ENCODE measurements around the gene KCNQ1. TPM values are rescaled to one million over a fixed set of nuclear protein-coding genes. Genes with fewer than 3 reads are reported as not detected.
A peak's percentile ranks its signal among the peaks of the same experiment; 100 is the strongest.

KCNQ1 gene
- total RNA-seq, 2 experiments from 2014 or later = 9.1 to 10.9 TPM

DNA sequence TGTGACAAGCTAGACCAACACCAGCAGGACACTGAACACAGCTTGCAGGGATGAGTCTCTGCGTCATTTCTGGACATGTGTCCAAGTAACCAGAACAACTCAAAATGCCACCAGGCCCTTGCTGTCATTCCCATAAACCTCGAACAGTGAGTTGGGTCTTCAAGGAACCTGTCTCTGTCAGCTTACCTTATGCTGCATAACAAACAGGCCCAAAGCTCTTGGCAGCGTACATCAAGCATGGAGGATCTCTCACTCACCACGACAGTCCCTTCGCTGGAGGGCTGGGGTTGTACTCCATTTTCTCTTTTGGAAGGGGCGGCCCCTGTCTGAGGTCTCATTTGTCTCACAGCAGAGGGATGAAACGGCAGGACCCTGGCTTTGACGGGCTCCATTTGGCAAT, 434.0 kb downstream of the KCNQ1 start:
- POLR2A ChIA-PET = no interaction called here
- no peak overlapping the region for H3K27ac Mint-ChIP-seq
- DNase-seq (no peak), ATAC-seq (no peak)
- H3K4me3 Mint-ChIP-seq = no peak overlapping the region
- CTCF ChIA-PET = interaction anchor here (0.8 to 6.4 kb wide), 4 partner anchors 9 to 346 kb away, joined by 3 to 25 read pairs (median 4); no protein-coding TSS in a partner anchor
- H3K4me1 Mint-ChIP-seq = no peaks in the 10 kb centered on the region
- no peaks in the 10 kb centered on the region for H3K36me3 Mint-ChIP-seq (ENCODE audit: low read depth)
- intact Hi-C loops (cut with DNase I, micrococcal nuclease) = no loop called here
- peaks cover 4% of the 10 kb centered on the region for H3K9me3 Mint-ChIP-seq (ENCODE audit: low read depth)
- H3K27me3 Mint-ChIP-seq = peaks cover 5% of the 10 kb centered on the region

DNA sequence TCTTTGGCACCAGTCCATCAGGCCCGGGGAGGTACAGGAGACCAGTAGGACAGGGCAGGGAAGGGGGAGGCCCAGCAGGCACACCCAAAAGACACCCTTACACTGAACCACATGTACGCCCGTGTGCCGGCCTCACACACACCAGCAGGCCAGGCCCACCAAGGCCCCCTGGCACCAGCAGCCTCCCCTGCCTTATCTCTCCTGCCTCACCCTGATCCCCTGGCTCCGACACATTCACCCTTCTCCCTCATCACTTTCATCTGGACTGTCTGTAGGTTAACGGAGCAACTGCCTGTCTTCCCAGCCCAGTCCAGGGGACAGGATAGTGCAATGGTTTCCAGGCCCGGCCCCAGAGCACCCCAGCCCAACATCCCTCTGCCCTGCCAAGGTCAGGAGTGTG, 435.8 kb downstream of the KCNQ1 start:
- CTCF ChIA-PET = interaction anchor here (6.4 kb wide), 1 partner anchor 348 kb away, joined by 25 read pairs; no protein-coding TSS in a partner anchor
- Mint-ChIP-seq H3K4me3 (no peak overlapping the region), H3K36me3 (ENCODE audit: low read depth) (no peaks in the 10 kb centered on the region), H3K27ac (no peak overlapping the region), H3K27me3 (peaks cover 5% of the 10 kb centered on the region), H3K9me3 (ENCODE audit: low read depth) (peaks cover 3% of the 10 kb centered on the region), H3K4me1 (no peaks in the 10 kb centered on the region)
- intact Hi-C loops (cut with DNase I, micrococcal nuclease) = no loop called here
- POLR2A ChIA-PET = no interaction called here
- no peak for ATAC-seq
- DNase-seq = no peak

DNA sequence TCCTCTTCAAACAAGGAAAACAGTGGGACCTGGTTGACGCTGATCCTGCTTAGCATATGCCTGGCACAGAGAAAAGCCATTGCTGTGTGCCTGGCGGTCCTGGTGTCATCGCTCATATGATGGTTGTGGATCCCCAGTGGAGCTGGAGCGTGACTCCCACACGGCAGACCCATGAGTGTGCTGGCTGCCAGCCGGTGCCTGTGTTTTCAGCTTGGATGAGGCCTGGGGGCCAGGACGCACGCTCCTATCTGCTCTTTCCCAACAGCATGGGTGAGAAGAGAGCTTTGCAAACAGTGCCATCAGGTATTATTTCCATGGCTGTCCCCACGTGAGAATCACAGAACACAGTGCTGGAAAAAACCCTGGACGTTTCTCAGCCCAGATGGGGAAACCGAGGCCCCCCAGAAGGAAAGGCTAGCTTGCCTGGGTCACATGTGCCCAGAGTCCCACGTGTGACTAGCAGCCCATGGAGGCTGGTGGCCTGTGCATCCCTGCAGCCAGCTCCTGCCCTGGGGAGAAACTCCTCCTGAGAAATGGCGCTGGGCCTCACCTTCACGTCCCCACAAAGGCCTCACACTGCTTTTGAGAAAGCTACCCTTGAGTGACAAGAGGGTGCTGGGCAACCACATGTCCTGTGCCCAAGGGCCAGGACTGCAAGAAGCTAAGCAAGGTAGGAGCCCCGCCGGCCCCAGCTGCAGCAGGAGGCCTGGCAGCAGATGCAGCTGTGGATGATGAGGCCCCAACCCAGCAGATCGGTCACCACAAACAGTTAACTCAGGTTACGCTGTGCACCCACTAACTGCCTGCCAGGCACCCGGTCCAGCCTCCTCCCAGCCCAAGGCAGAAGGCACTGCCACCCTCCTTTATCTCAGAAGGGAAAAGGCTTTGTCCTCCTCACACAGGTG, 436.5 kb downstream of the KCNQ1 start:
- intact Hi-C loops (cut with DNase I, micrococcal nuclease) = no loop called here
- no peaks in the 10 kb centered on the region for H3K36me3 Mint-ChIP-seq (ENCODE audit: low read depth)
- peaks cover 2% of the 10 kb centered on the region for H3K9me3 Mint-ChIP-seq (ENCODE audit: low read depth)
- ChIA-PET POLR2A (no interaction called here), CTCF (interaction anchor here (0.6 to 6.4 kb wide), 3 partner anchors 347 to 349 kb away, joined by 3 to 25 read pairs (median 3); no protein-coding TSS in a partner anchor)
- no peak overlapping the region for H3K27ac Mint-ChIP-seq
- H3K4me3 Mint-ChIP-seq = no peak overlapping the region
- no peaks in the 10 kb centered on the region for H3K4me1 Mint-ChIP-seq
- DNase-seq (no peak), ATAC-seq (no peak)
- H3K27me3 Mint-ChIP-seq = peaks cover 5% of the 10 kb centered on the region

DNA sequence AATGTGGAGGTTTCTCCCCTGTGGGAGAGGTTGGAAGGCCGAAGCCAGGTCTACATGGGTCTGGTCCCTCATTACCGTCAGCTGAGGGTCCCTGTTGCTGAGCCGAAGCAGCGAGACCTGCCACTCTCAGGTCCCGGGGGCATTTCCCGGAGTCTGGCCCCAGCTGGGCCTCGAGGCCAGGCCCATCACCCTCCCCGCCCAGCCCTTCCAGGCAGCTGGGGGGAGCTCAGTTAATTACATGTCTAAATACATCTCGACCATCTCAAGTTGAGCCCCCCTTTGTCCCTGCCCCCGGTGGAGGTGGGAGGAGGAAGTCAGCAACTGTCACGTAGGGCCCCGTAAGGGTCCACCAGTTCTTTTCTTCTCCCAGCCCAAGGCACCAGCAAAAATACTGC, 437.2 kb downstream of the KCNQ1 start:
- Mint-ChIP-seq H3K4me3 (no peak overlapping the region), H3K27me3 (peaks cover 5% of the 10 kb centered on the region), H3K36me3 (ENCODE audit: low read depth) (no peaks in the 10 kb centered on the region), H3K9me3 (ENCODE audit: low read depth) (peaks cover 2% of the 10 kb centered on the region), H3K27ac (no peak overlapping the region), H3K4me1 (peaks cover 2% of the 10 kb centered on the region)
- intact Hi-C loops (cut with DNase I, micrococcal nuclease) = no loop called here
- ATAC-seq (no peak), DNase-seq (no peak)
- ChIA-PET POLR2A (no interaction called here), CTCF (interaction anchor here (0.6 to 6.4 kb wide), 3 partner anchors 347 to 349 kb away, joined by 3 to 25 read pairs (median 3); no protein-coding TSS in a partner anchor)

DNA sequence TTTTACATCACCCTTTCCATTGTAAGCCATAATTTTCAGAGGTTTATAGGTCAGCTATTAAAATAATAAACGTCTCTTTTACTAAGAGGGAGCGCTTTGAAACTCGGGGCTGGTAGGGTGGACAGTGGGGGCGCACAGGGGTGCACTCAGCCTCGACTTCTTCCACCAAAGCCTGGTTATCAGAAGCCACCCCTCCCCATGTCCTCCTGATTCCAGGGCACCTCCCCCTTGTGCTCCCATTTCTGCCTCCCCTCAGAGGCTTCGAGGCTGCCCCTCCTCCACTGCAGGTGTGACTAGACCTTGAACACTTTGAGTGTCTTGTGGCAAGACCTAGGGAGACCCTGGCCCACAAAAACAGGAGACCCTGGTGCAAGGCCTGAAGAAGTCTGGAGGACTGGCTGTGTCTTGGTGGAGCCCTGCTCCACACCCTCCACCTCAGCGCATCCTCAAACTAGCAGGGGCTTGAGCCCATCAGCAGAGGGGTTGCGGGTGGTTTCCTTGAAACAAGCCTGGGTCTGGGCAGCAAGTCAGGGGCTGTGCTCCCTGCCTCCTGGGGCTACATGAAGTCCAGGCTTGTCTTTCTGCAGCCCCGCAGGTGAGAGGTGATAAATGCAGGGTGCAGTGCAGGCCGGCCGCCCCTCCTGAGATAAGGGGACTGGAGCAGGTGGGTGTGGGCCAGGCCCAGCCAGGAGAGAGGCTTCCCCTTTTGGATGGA, 437.7 kb downstream of the KCNQ1 start:
- POLR2A ChIA-PET = no interaction called here
- CTCF ChIA-PET = interaction anchor here (1.3 to 6.4 kb wide), 2 partner anchors 11 to 350 kb away, joined by 4 to 25 read pairs; no protein-coding TSS in a partner anchor
- intact Hi-C loops (cut with DNase I, micrococcal nuclease) = no loop called here
- no peak overlapping the region for H3K4me3 Mint-ChIP-seq
- peaks cover 2% of the 10 kb centered on the region for H3K4me1 Mint-ChIP-seq
- no peaks in the 10 kb centered on the region for H3K36me3 Mint-ChIP-seq (ENCODE audit: low read depth)
- no peak for ATAC-seq
- no peak overlapping the region for H3K27ac Mint-ChIP-seq
- H3K27me3 Mint-ChIP-seq = peaks cover 5% of the 10 kb centered on the region
- DNase-seq = no peak
- peaks cover under 1% of the 10 kb centered on the region for H3K9me3 Mint-ChIP-seq (ENCODE audit: low read depth)

DNA sequence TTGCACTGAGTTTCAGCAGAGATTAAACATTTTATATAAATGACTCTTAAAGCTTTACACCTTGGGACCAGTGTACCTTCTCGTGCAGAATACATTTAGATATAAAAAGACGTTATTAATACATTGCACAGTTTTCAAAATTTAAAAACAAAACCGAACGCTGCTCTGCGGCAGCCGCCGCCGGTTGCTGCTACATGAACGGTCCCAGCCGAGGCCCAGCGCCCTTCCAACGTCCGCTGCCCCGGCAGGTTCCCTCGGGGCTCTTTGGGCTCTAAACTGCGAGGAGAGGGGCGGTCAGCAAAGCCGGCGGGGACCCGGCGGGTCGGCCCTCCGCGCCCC, 438.8 kb downstream of the KCNQ1 start:
- intact Hi-C loops (cut with DNase I, micrococcal nuclease) = no loop called here

DNA sequence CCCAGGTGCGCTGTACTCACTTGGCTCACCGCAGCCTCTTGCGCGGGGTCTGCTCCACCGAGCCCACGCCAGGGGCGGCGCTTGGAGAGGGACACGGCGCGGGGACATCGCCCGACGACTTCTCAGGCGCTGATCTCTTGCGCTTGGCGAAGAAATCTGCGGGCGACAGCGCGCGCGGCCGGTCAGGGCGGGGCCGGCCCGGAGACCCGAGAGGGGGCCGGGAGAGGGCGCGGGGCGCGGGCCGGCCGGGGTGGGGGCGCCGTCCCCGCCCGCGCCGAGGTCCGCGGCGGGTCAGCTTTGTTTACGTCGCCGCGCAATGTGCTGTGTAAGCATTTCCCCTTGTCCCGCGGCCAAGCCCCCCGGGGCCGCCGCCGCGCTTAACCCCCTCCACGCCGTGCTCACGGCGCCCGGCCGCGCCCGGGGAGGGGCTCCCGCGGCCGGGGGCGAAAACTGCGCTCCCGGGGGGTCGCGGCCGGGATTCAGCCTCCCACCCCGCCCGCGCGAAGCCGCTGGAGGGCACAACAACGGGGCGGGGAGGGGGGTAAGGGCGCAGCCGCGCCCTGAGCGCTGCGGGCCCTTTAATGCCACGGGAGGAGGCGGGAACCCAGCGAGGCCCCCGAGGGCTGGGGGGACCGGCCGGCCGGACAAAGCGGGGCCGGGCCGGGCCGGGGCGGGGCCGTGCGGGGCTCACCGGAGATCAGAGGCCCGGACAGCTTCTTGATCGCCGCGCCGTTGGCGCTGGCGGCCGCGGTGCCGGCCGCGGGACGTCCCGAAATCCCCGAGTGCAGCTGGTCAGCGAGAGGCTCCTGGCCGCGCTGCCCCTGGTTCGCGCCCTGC, 439.4 kb downstream of the KCNQ1 start:
- CTCF ChIA-PET = interaction anchor here (0.8 to 10.2 kb wide), 3 partner anchors 9 to 350 kb away, joined by 3 to 255 read pairs (median 4); no protein-coding TSS in a partner anchor
- Mint-ChIP-seq H3K4me3 (no peak overlapping the region), H3K36me3 (ENCODE audit: low read depth) (no peaks in the 10 kb centered on the region), H3K9me3 (ENCODE audit: low read depth) (no peaks in the 10 kb centered on the region), H3K27me3 (peaks cover 5% of the 10 kb centered on the region), H3K4me1 (peaks cover 4% of the 10 kb centered on the region), H3K27ac (no peak overlapping the region)
- intact Hi-C loops (cut with DNase I, micrococcal nuclease) = no loop called here
- POLR2A ChIA-PET = no interaction called here
- no peak for DNase-seq
- ATAC-seq = no peak

More for the DNA sequence above, 438.8 kb downstream of the KCNQ1 start:
- DNase-seq = no peak
- Mint-ChIP-seq H3K9me3 (ENCODE audit: low read depth) (no peaks in the 10 kb centered on the region), H3K4me1 (peaks cover 4% of the 10 kb centered on the region), H3K27ac (no peak overlapping the region), H3K27me3 (peaks cover 5% of the 10 kb centered on the region), H3K36me3 (ENCODE audit: low read depth) (no peaks in the 10 kb centered on the region), H3K4me3 (no peak overlapping the region)
- ChIA-PET POLR2A (no interaction called here), CTCF (interaction anchor here (0.8 to 1.3 kb wide), 2 partner anchors 10 to 337 kb away, joined by 3 to 4 read pairs; no protein-coding TSS in a partner anchor)
- ATAC-seq = no peak

DNA sequence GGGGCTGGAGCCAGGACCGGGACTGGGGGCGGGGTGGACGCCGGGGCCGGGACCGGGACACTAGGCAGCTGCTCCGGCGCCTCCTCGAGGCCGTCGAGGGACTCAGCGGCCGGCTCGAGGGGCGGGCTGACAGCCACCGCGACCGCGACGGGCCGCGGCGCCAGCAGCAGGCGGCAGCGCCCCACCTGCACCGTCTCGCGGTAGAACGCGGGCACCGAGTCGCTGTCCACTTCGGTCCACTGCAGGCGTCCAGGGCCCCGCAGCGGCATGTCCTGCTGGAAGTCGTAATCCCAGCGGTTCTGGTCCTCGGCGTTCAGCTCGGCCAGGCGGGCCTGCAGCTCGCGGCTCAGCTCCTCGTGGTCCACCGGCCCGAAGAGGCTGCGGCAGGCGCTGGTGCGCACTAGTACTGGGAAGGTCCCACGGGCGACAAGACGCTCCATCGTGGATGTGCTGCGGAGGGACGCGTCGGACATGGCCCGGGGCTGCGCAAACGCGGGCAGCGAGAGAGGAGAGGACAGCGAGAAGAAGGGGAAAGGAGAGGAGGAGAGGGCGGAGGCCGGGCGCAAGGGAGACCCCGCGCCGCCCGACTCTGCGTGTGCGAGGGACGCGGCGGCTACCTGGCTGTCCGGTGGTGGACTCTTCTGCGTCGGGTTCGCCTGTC, 440.3 kb downstream of the KCNQ1 start:
- H3K36me3 Mint-ChIP-seq (ENCODE audit: low read depth) = no peaks in the 10 kb centered on the region
- no peak overlapping the region for H3K27ac Mint-ChIP-seq
- DNase-seq (peak; percentile 59), ATAC-seq (peak; percentile 3)
- ChIA-PET CTCF (interaction anchor here (10.2 kb wide), 1 partner anchor 351 kb away, joined by 255 read pairs; no protein-coding TSS in a partner anchor), POLR2A (no interaction called here)
- peaks cover 5% of the 10 kb centered on the region for H3K27me3 Mint-ChIP-seq
- H3K9me3 Mint-ChIP-seq (ENCODE audit: low read depth) = no peaks in the 10 kb centered on the region
- intact Hi-C loops (cut with DNase I, micrococcal nuclease) = loop anchor here (1.0 to 5.0 kb wide), 8 partner anchors 17 to 688 kb away; partner anchors contain the start of genes CD81 (in 1 of the 2), KCNQ1 (in 1 of the 2), TRPM5 (in 1 of the 2) and TSSC4 (in 1 of the 2)
- peak overlapping the region; percentile 67 for H3K4me3 Mint-ChIP-seq
- peaks cover 4% of the 10 kb centered on the region for H3K4me1 Mint-ChIP-seq

DNA sequence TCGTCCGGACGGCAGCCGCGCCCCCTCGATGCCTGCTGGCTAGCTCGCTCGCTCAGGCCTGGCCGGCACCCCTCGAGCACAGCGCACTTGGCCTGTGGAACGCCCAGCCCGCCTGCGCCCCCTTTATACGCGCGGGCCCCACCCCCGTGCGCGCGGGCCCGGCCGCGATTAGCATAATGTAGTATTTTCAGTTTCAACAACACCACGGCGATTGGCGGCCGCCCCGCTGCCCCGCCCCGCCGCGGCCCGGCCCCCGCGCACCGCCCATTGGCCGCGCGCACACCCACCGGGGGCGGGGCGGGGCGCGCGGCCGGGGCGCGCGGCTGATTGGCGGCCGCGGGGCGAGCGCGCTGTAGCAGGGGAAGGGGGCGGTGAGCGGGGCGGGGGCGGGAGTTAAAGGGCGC, 440.9 kb downstream of the KCNQ1 start, which contains the start of gene CDKN1C:
Gene CDKN1C, minus strand, starts transcription at position 98 of the 404 bp plus-strand sequence. CDS start 319 bp downstream, outside the sequence.
- peak; percentile 87 for DNase-seq
- Mint-ChIP-seq H3K9me3 (ENCODE audit: low read depth) (no peaks in the 10 kb centered on the region), H3K27me3 (peaks cover 5% of the 10 kb centered on the region), H3K27ac (no peak within 1 kb of the TSS), H3K4me1 (peaks cover 4% of the 10 kb centered on the region), H3K36me3 (ENCODE audit: low read depth) (no peaks in the 10 kb centered on the region), H3K4me3 (peak within 1 kb of the TSS; percentile 67)
- POLR2A ChIA-PET = no interaction called here
- CTCF ChIA-PET = interaction anchor here (0.6 to 10.2 kb wide), 3 partner anchors 8 to 351 kb away, joined by 3 to 255 read pairs (median 3); no protein-coding TSS in a partner anchor
- intact Hi-C loops (cut with DNase I, micrococcal nuclease) = loop anchor here (1.0 to 5.0 kb wide), 8 partner anchors 17 to 688 kb away; partner anchors contain the start of genes CD81 (in 1 of the 2), KCNQ1 (in 1 of the 2), TRPM5 (in 1 of the 2) and TSSC4 (in 1 of the 2)
- peak; percentile 85 for ATAC-seq

DNA sequence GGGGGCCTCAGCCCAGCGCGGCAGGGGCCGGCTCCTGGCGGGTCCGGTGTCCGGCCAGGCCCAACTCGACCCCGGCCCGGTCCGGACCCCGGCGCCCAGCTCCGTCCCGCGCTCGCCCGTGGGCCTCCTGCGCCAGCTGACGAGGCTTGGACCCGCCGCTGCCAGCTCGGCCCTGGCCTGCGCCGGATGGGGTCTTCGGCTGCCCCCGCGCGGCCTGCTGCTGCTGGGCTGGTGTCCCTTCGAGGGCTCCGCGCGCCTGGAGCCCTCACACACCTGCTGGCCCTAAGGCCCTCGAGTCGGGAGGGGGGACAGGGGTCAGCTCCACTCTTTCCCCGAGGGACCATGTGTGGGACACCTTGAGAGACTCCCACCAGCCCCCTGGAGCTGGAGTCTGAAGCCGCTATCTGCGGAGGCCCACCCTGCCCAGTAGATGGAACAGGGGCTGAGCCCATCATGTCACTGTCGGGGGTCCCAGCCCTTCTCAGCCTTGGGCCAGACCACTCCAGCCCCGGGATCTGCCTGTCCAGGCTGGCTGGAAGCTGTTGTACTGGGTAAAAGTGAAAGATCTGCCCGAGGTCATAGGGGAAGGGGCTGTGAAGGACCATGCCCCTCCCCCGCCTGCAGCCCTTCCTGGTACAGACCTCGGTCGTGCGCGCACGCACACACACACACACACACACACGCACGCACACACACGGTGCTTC, 441.5 kb downstream of the KCNQ1 start:
- Mint-ChIP-seq H3K27me3 (peaks cover 5% of the 10 kb centered on the region), H3K4me1 (peaks cover 8% of the 10 kb centered on the region), H3K36me3 (ENCODE audit: low read depth) (no peaks in the 10 kb centered on the region), H3K4me3 (peak overlapping the region; percentile 24), H3K27ac (no peak overlapping the region), H3K9me3 (ENCODE audit: low read depth) (no peaks in the 10 kb centered on the region)
- POLR2A ChIA-PET = no interaction called here
- intact Hi-C loops (cut with DNase I, micrococcal nuclease) = loop anchor here (5.0 kb wide), 3 partner anchors 439 to 689 kb away; partner anchors contain the start of gene KCNQ1 (in 1 of the 2)
- peak; percentile 52 for DNase-seq
- CTCF ChIA-PET = interaction anchor here (0.6 to 10.2 kb wide), 3 partner anchors 8 to 352 kb away, joined by 3 to 255 read pairs (median 3); no protein-coding TSS in a partner anchor
- ATAC-seq = peak; percentile 5
